Neutrophil (primary cell): Measurements from ENCODE around the gene ROBO2.

Source experiments
- H3K27ac ChIP-seq: fragments of 200-600 bp; sonication (generic); 2 replicates; pipeline ENCODE4 v1.5.1; 2016; ENCODE audit warnings: mild to moderate bottlenecking, moderate library complexity
- H3K27me3 ChIP-seq: fragments of 200-600 bp; sonication (generic); 2 replicates; pipeline ENCODE4 v1.6.0; 2016; ENCODE audit warnings: mild to moderate bottlenecking
- H3K36me3 ChIP-seq: fragments of 200-600 bp; sonication (generic); 2 replicates; pipeline ENCODE4 v1.5.1; 2017
- H3K4me1 ChIP-seq, 2 experiments: fragments of 200-600 bp in 1 of 2; sonication (generic) in 1 of 2; 1 replicate in 1 of 2; 2 replicates in 1 of 2; pipeline versions ENCODE4 v1.5.1 to v1.6.1; 2013 to 2016; ENCODE audit warnings: low read depth in 1 of 2, low read length in 1 of 2, mild to moderate bottlenecking in 1 of 2, moderate library complexity in 1 of 2; ENCODE audit not compliant: control insufficient read depth in 1 of 2, insufficient read depth in 1 of 2
- H3K4me3 ChIP-seq, 2 experiments: fragments of 200-600 bp in 1 of 2; sonication (generic) in 1 of 2; 1 replicate in 1 of 2; 2 replicates in 1 of 2; pipeline ENCODE4 v1.5.1; 2013 to 2016; ENCODE audit warnings: low read depth in 1 of 2, low read length in 1 of 2, mild to moderate bottlenecking in 1 of 2, moderate library complexity in 1 of 2
- H3K9me3 ChIP-seq: fragments of 200-600 bp; sonication (generic); 2 replicates; pipeline ENCODE4 v1.5.1; 2016
- CTCF ChIP-seq: fragments of 200-600 bp; sonication (generic); IDR thresholded peaks from 2 replicates; pipeline ENCODE4 v1.5.1; 2016; ENCODE audit warnings: antibody characterized with exemption

Gene ROBO2

GRCh38 chr3:77620009-77620408 is 580.1 kb downstream of the ROBO2 start:
- H3K36me3 ChIP-seq: no peaks in the 10 kb centered on the region
- H3K27ac ChIP-seq: no peak overlapping the region
- H3K4me3 ChIP-seq: no peak overlapping the region
- no peaks in the 10 kb centered on the region for H3K27me3 ChIP-seq
- no peak for TF ChIP-seq CTCF
- no peaks in the 10 kb centered on the region for H3K4me1 ChIP-seq
- no peaks in the 10 kb centered on the region for H3K9me3 ChIP-seq

- Histone ChIP-seq H3K4me3 (no peak overlapping the region), H3K27ac (no peak overlapping the region), H3K36me3 (no peaks in the 10 kb centered on the region), H3K9me3 (no peaks in the 10 kb centered on the region), H3K27me3 (no peaks in the 10 kb centered on the region), H3K4me1 (no peaks in the 10 kb centered on the region)
- TF ChIP-seq CTCF: no peak
Observed at GRCh38 chr3:77623500-77623899, 583.6 kb downstream of the ROBO2 start.

- Histone ChIP-seq H3K4me3 (no peak overlapping the region), H3K9me3 (no peaks in the 10 kb centered on the region), H3K27ac (no peak overlapping the region), H3K4me1 (no peaks in the 10 kb centered on the region), H3K36me3 (no peaks in the 10 kb centered on the region), H3K27me3 (no peaks in the 10 kb centered on the region)
- no peak for TF ChIP-seq CTCF
Observed at GRCh38 chr3:77626157-77626556, 586.3 kb downstream of the ROBO2 start.

GRCh38 chr3:77648214-77648613 is 608.3 kb downstream of the ROBO2 start:
- Histone ChIP-seq H3K4me1 (no peaks in the 10 kb centered on the region), H3K36me3 (no peaks in the 10 kb centered on the region), H3K4me3 (no peak overlapping the region), H3K27me3 (no peaks in the 10 kb centered on the region), H3K9me3 (no peaks in the 10 kb centered on the region), H3K27ac (no peak overlapping the region)
- TF ChIP-seq CTCF: no peak

- H3K27ac ChIP-seq: no peak overlapping the region
- no peak for TF ChIP-seq CTCF
- no peaks in the 10 kb centered on the region for H3K4me1 ChIP-seq
- no peaks in the 10 kb centered on the region for H3K36me3 ChIP-seq
- no peak overlapping the region for H3K4me3 ChIP-seq
- H3K9me3 ChIP-seq: no peaks in the 10 kb centered on the region
- H3K27me3 ChIP-seq: no peaks in the 10 kb centered on the region
Observed at GRCh38 chr3:77648664-77649063, 608.8 kb downstream of the ROBO2 start.

- Histone ChIP-seq H3K27ac (no peak overlapping the region), H3K27me3 (no peaks in the 10 kb centered on the region), H3K4me3 (no peak overlapping the region), H3K36me3 (no peaks in the 10 kb centered on the region), H3K4me1 (no peaks in the 10 kb centered on the region), H3K9me3 (no peaks in the 10 kb centered on the region)
- TF ChIP-seq CTCF: no peak
Observed at GRCh38 chr3:77652624-77653023, 612.7 kb downstream of the ROBO2 start.
